WTC11 (cell line): ENCODE measurements around the gene C6orf136. TPM values are rescaled to one million over a fixed set of nuclear protein-coding genes. Genes with fewer than 3 reads are reported as not detected.

Source experiments
- ATAC-seq: fragments of 200-7000 bp; cut with Tn5 transposase; 2 replicates; pipeline ENCODE4 v1.10.0; 2021; ENCODE audit warnings: mild to moderate bottlenecking, moderate library complexity
- CTCF ChIA-PET: fragments of 300-600 bp; sonication (Branson Sonifier 250); formaldehyde crosslinking; loops from one replicate; lab custom pipeline; 2021; ENCODE audit warnings: antibody characterized with exemption; lab: Charles Lee
- POLR2A ChIA-PET: fragments of 350-600 bp; sonication (Branson Sonifier 250); formaldehyde crosslinking; loops from one replicate; lab custom pipeline; 2021; ENCODE audit warnings: antibody characterized with exemption; lab: Charles Lee
- DNase-seq: peaks from one replicate; pipeline ENCODE4 v3.0.0; 2021; ENCODE audit warnings: low spot score
- H3K27ac Mint-ChIP-seq: 2 replicates; pipeline ENCODE4 v1.8.0; 2021; ENCODE audit warnings: mixed read lengths
- H3K27me3 Mint-ChIP-seq: 2 replicates; pipeline ENCODE4 v1.8.0; 2021; ENCODE audit warnings: low read depth, mild to moderate bottlenecking, moderate library complexity, mixed read lengths
- H3K36me3 Mint-ChIP-seq: 2 replicates; pipeline ENCODE4 v1.8.0; 2021; ENCODE audit warnings: mixed read lengths
- H3K4me1 Mint-ChIP-seq: 2 replicates; pipeline ENCODE4 v1.8.0; 2022; ENCODE audit warnings: mixed read lengths
- H3K4me3 Mint-ChIP-seq: 2 replicates; pipeline ENCODE4 v1.8.0; 2021; ENCODE audit warnings: mild to moderate bottlenecking, moderate library complexity, mixed read lengths
- H3K9me3 Mint-ChIP-seq: 2 replicates; pipeline ENCODE4 v1.8.0; 2021; ENCODE audit warnings: mixed read lengths
- ATF1 ChIP-seq: sonication (generic); formaldehyde crosslinking; IDR thresholded peaks from 2 replicates; pipeline ENCODE4 v1.8.1; 2023; ENCODE audit warnings: mild to moderate bottlenecking, moderate library complexity, missing genetic modification reagents
- ELF4 ChIP-seq: sonication (generic); formaldehyde crosslinking; IDR thresholded peaks from 2 replicates; pipeline ENCODE4 v1.8.1; 2022; ENCODE audit warnings: low read depth, mild to moderate bottlenecking, moderate library complexity, missing genetic modification reagents
- EMX1 ChIP-seq: fragments of 250-450 bp; sonication (Bioruptor Pico); IDR thresholded peaks from 2 replicates; pipeline ENCODE4 v1.8.0; 2021; ENCODE audit warnings: mild to moderate bottlenecking
- NR2C2 ChIP-seq: sonication (generic); formaldehyde crosslinking; IDR thresholded peaks from 2 replicates; pipeline ENCODE4 v1.8.0; 2022; ENCODE audit warnings: mild to moderate bottlenecking, missing genetic modification reagents
- NR3C1 ChIP-seq: sonication (generic); formaldehyde crosslinking; conservative IDR thresholded peaks from 2 replicates; pipeline ENCODE4 v1.8.1; 2023; ENCODE audit warnings: low read depth, mild to moderate bottlenecking, missing genetic modification reagents
- ZNF121 ChIP-seq: sonication (generic); formaldehyde crosslinking; IDR thresholded peaks from 2 replicates; pipeline ENCODE4 v1.8.0; 2023; ENCODE audit warnings: missing genetic modification reagents
- ZNF138 ChIP-seq: sonication (generic); formaldehyde crosslinking; conservative IDR thresholded peaks from 2 replicates; pipeline ENCODE4 v1.8.1; 2022; ENCODE audit warnings: mild to moderate bottlenecking, moderate library complexity, missing genetic modification reagents
- ZNF219 ChIP-seq: sonication (generic); formaldehyde crosslinking; IDR thresholded peaks from 2 replicates; pipeline ENCODE4 v1.8.0; 2023; ENCODE audit warnings: missing genetic modification reagents, mild to moderate bottlenecking, borderline replicate concordance
- ZNF232 ChIP-seq: sonication (generic); formaldehyde crosslinking; IDR thresholded peaks from 2 replicates; pipeline ENCODE4 v1.8.0; 2022; ENCODE audit warnings: mild to moderate bottlenecking, missing genetic modification reagents
- ZNF396 ChIP-seq: fragments of 250-450 bp; sonication (Bioruptor Pico); IDR thresholded peaks from 2 replicates; pipeline ENCODE4 v1.8.0; 2021; ENCODE audit warnings: mild to moderate bottlenecking, moderate library complexity, borderline replicate concordance
- ZNF423 ChIP-seq: fragments of 250-450 bp; sonication (Bioruptor Pico); IDR thresholded peaks from 2 replicates; pipeline ENCODE4 v2.1.2; 2022; ENCODE audit warnings: mild to moderate bottlenecking, moderate library complexity
- total RNA-seq: library from RNA; stranded (reverse); gene quantifications from 3 replicates; pipeline ENCODE4 v1.2.3, GENCODE V29; 2021
- TF ChIP-seq, protein P1 (sequence below): fragments of 250-450 bp; sonication (Bioruptor Pico); conservative IDR thresholded peaks from 2 replicates; pipeline ENCODE4 v1.9.0; 2021; ENCODE audit warnings: mild to moderate bottlenecking
- TF ChIP-seq, protein P2 (sequence below): fragments of 250-450 bp; sonication (Bioruptor Pico); IDR thresholded peaks from 2 replicates; pipeline ENCODE4 v1.9.0; 2021; ENCODE audit warnings: mild to moderate bottlenecking
- TF ChIP-seq, protein P3 (sequence below): sonication (generic); formaldehyde crosslinking; IDR thresholded peaks from 2 replicates; pipeline ENCODE4 v1.8.0; 2022; ENCODE audit warnings: mild to moderate bottlenecking, missing genetic modification reagents

The C6orf136 gene
- total RNA-seq, 1 experiment from 2014 or later: 26.5 TPM

DNA sequence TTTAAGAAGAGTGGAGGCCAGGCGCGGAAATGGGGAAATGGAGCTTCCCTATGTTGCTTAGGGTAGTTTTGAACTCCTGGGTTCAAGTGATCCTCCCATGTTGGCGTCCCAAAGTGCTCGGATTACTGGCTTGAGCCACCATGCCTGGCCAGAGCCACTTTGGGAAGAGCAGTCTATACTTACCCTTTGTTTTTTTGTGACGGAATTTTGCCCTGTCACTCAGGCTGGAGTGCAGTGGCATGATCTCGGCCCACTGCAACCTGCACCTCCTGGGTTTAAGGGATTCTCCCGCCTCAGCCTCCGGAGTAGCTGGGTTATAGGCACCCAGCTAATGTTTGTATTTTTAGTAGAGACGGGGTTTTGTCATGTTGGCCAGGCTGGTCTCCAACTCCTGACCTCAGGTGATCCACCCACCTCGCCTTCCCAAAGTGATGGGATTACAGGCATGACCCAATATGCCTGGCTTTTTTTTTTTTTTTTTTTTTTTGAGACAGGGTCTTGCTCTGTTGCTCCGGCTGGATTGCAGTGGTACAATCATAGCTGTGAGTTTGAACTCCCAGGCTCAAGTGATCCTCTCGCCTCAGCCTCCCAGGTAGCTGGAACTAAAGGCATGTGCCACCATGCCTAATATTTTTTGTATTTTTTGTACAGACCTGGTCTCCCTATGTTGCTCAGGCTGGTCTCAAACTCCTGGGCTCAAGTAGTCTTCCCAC lies 47.9 kb upstream of the C6orf136 start:
- Mint-ChIP-seq H3K9me3 (no peaks in the 10 kb centered on the region), H3K27me3 (no peaks in the 10 kb centered on the region), H3K27ac (peak overlapping the region; percentile 87; the same call in 1 of the 2 replicates), H3K4me1 (no peaks in the 10 kb centered on the region), H3K36me3 (peaks cover 43% of the 10 kb centered on the region), H3K4me3 (no peak overlapping the region)
- ATAC-seq: peak; percentile 2; the same call in 1 of the 2 replicates
- no peak for TF ChIP-seq ZNF121
- TF ChIP-seq, protein P1, sequence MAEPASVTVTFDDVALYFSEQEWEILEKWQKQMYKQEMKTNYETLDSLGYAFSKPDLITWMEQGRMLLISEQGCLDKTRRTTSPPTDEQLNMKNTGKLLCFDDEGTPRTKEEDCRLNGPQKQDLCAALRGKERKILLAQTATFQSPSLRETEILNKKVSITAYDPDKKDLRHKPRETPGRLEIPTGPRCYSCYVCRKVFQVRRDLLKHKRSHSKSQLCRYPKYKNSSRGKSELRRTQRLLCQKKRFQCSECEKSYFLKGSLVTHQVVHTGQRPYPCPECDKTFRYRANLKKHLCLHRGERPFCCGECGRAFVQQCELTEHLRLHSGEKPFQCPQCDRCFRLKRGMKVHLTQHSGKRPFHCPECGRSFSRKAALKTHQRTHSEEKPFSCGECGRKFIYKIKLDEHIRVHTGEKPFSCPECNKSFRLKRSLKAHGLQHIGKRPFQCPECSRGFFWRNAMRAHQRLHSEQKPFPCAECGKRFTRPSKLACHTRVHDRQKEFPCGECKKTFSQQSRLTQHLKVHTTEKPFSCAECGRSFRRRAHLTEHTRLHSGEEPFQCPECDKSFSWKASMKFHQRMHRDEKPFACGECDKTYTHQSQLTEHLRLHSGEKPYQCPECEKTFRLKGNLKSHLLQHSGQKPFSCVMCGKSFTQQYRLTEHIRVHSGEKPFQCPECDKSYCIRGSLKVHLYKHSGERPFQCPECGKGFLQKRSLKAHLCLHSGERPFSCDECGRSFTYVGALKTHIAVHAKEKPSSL (CRISPR knock-in tag): 0 out of 2 replicates have a peak, but pooled peaks have one; percentile 34
- CTCF ChIA-PET: interaction anchor here (0.6 to 3.2 kb wide), 3 partner anchors 36 to 117 kb away, joined by 3 to 28 read pairs (median 5); no protein-coding TSS in a partner anchor
- POLR2A ChIA-PET: interaction anchor here (0.6 to 4.8 kb wide), 9 partner anchors 10 to 332 kb away, joined by 3 to 33 read pairs (median 4); partner anchors contain the start of gene ABCF1
- DNase-seq: no peak

DNA sequence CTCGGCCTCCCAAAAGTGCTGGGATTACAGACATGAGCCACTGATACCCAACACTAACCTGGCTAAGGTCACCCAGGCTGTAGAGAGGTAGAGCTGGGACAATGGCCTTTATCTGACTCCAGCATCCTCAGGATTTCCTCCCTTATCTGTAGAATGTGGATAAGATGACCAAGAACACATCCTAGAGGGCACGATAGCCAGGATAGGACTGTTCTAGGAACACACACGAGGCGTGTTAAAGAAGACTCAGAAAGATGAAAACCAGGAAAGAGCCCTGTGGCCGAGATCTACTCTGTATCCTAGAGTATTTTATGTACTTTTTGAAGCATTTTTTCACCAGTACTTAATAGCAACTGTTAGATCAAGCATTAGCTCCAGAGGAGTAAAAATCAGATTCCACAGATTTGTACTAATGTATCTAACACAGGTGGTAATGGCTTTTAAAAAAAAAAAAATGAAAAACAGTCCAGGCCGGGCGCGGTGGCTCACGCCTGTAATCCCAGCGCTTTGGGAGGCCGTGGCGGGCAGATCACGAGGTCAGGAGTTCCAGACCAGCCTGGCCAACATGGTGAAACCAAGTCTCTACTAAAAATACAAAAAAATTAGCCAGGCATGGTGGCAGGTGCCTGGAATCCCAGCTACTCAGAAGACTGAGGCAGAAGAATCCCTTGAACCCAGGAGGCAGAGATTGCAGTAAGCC lies 47.2 kb upstream of the C6orf136 start:
- no peaks in the 10 kb centered on the region for H3K9me3 Mint-ChIP-seq
- POLR2A ChIA-PET: interaction anchor here (0.6 to 1.3 kb wide), 6 partner anchors 11 to 331 kb away, joined by 3 to 6 read pairs (median 4); partner anchors contain the start of gene ABCF1
- peaks cover 46% of the 10 kb centered on the region for H3K36me3 Mint-ChIP-seq
- no peak for TF ChIP-seq NR2C2 (CRISPR knock-in tag)
- TF ChIP-seq NR3C1 (CRISPR knock-in tag): no peak
- TF ChIP-seq ELF4 (CRISPR knock-in tag): no peak
- no peak for TF ChIP-seq ZNF423 (CRISPR knock-in tag)
- no peak for TF ChIP-seq ZNF232 (CRISPR knock-in tag)
- TF ChIP-seq ZNF396 (CRISPR knock-in tag): no peak
- TF ChIP-seq, protein P2, sequence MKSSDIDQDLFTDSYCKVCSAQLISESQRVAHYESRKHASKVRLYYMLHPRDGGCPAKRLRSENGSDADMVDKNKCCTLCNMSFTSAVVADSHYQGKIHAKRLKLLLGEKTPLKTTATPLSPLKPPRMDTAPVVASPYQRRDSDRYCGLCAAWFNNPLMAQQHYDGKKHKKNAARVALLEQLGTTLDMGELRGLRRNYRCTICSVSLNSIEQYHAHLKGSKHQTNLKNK (CRISPR knock-in tag): peak; percentile 31; the same call in 1 of the 2 replicates
- TF ChIP-seq EMX1: 0 out of 2 replicates have a peak, but pooled peaks have one; percentile 28
- ATAC-seq (no peak), DNase-seq (no peak)
- H3K27me3 Mint-ChIP-seq: no peaks in the 10 kb centered on the region
- no peak overlapping the region for H3K4me3 Mint-ChIP-seq
- H3K27ac Mint-ChIP-seq: peak overlapping the region; percentile 87; the same call in 1 of the 2 replicates
- CTCF ChIA-PET: interaction anchor here (1.6 to 3.2 kb wide), 2 partner anchors 118 to 146 kb away, joined by 3 to 28 read pairs (median 5); no protein-coding TSS in a partner anchor
- no peaks in the 10 kb centered on the region for H3K4me1 Mint-ChIP-seq

DNA sequence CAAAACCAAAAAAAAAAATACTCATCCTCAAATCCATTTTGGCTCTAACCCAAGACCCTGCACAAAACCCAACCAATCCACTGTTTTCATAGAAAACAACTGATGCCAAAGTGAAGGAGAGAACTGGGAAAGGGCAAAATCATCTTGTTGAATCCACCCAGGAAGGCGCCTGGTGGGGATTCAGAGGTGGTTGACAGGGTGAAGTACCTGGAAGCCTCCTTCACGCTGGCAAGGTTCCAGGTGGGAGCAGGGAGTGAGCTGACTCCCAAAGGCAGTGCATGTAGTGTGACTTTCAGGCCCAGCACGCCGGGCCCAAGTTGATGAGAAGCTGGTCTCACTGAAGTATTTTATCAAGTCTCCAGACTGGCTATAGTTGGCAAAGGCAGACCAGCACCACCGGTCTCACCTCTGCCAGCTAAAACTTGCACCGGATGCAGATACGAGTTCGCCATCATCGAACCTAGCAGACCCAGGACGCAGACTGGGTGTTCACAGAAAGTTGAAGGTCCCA lies 46.4 kb upstream of the C6orf136 start:
- ChIA-PET CTCF (interaction anchor here (1.2 to 2.7 kb wide), 3 partner anchors 59 to 147 kb away, joined by 3 to 5 read pairs (median 3); no protein-coding TSS in a partner anchor), POLR2A (interaction anchor here (1.2 to 1.8 kb wide), 3 partner anchors 10 to 14 kb away, joined by 6 to 7 read pairs (median 6); no protein-coding TSS in a partner anchor)
- TF ChIP-seq ATF1 (no peak), ZNF219 (CRISPR knock-in tag) (no peak), NR2C2 (CRISPR knock-in tag) (no peak), ZNF138 (CRISPR knock-in tag) (no peak)
- TF ChIP-seq, protein P3, sequence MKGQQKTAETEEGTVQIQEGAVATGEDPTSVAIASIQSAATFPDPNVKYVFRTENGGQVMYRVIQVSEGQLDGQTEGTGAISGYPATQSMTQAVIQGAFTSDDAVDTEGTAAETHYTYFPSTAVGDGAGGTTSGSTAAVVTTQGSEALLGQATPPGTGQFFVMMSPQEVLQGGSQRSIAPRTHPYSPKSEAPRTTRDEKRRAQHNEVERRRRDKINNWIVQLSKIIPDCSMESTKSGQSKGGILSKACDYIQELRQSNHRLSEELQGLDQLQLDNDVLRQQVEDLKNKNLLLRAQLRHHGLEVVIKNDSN (CRISPR knock-in tag): no peak
- no peaks in the 10 kb centered on the region for H3K27me3 Mint-ChIP-seq
- no peaks in the 10 kb centered on the region for H3K9me3 Mint-ChIP-seq
- H3K4me3 Mint-ChIP-seq: no peak overlapping the region
- H3K36me3 Mint-ChIP-seq: peaks cover 51% of the 10 kb centered on the region
- H3K27ac Mint-ChIP-seq: no peak overlapping the region
- H3K4me1 Mint-ChIP-seq: no peaks in the 10 kb centered on the region
- DNase-seq: no peak
- no peak for ATAC-seq
